ENCODE measurements around the gene TMEM198.

TMEM198 gene

GRCh38 chr2:219569041-219569440 is 25.2 kb downstream of the TMEM198 start:
- peaks cover 20% of the 10 kb centered on the region for H3K4me1 ChIP-seq (ENCODE audit: control insufficient read depth, insufficient read depth, low read depth, low read length)
- no peak overlapping the region for H2BK5ac ChIP-seq (ENCODE audit: low read depth, low read length, poor library complexity, severe bottlenecking)
- no peak for DNase-seq
- H2BK12ac ChIP-seq (ENCODE audit: low read length in 2 of 2), result no peak overlapping the region
- peaks cover 15% of the 10 kb centered on the region for H3K79me1 ChIP-seq (replicated peaks; ENCODE audit: low read length, poor library complexity, severe bottlenecking)
- no peak overlapping the region for H3K27ac ChIP-seq (ENCODE audit: low read length, poor library complexity, severe bottlenecking)
- no peak overlapping the region for H3K4me2 ChIP-seq (ENCODE audit: low read length, poor library complexity, severe bottlenecking)
- no peak overlapping the region for H4K8ac ChIP-seq (ENCODE audit: low read length)
- no peak overlapping the region for H2BK15ac ChIP-seq (ENCODE audit: low read depth, poor library complexity, severe bottlenecking)
- no peak overlapping the region for H3K4me3 ChIP-seq (ENCODE audit: insufficient read depth in 1 of 2, low read depth in 1 of 2, low read length in 2 of 2)
- no peak overlapping the region for H3K23ac ChIP-seq (ENCODE audit: low read length in 2 of 2)
- no peak overlapping the region for H2BK120ac ChIP-seq (ENCODE audit: low read depth, low read length)
- no peak overlapping the region for H3K9ac ChIP-seq (ENCODE audit: low read length)
- 95% methylated on average over 5 of the region's 6 CpGs for WGBS
- no peak overlapping the region for H2AFZ ChIP-seq (ENCODE audit: low read depth, low read length)
- no peak overlapping the region for H3K14ac ChIP-seq (ENCODE audit: low read length in 2 of 2)
- peaks cover 21 to 40% of the 10 kb centered on the region in 2 experiments for H3K36me3 ChIP-seq (ENCODE audit: control insufficient read depth in 1 of 2, insufficient read depth in 2 of 2, low read depth in 1 of 2, low read length in 2 of 2)
- no peaks in the 10 kb centered on the region for H3K27me3 ChIP-seq (ENCODE audit: control insufficient read depth in 1 of 2, insufficient read depth in 1 of 2, low read length in 2 of 2)
- H4K91ac ChIP-seq (ENCODE audit: low read length), result no peak overlapping the region
- no peak overlapping the region for H3K4ac ChIP-seq (ENCODE audit: low read depth in 1 of 2, low read length in 2 of 2)
- H3K9me3 ChIP-seq (ENCODE audit: control insufficient read depth, low read length), result no peaks in the 10 kb centered on the region
- H2AK5ac ChIP-seq (ENCODE audit: low read length, severe bottlenecking), result no peak overlapping the region
- no peak overlapping the region for H3K18ac ChIP-seq (ENCODE audit: low read depth in 1 of 2, low read length in 2 of 2)

- Histone ChIP-seq H2BK5ac (ENCODE audit: low read depth, low read length, poor library complexity, severe bottlenecking) (no peak overlapping the region), H3K4me1 (ENCODE audit: control insufficient read depth, insufficient read depth, low read depth, low read length) (peaks cover 20% of the 10 kb centered on the region), H3K4me2 (ENCODE audit: low read length, poor library complexity, severe bottlenecking) (peak overlapping the region; percentile 83), H3K18ac (ENCODE audit: low read depth in 1 of 2, low read length in 2 of 2) (no peak overlapping the region), H2AFZ (ENCODE audit: low read depth, low read length) (no peak overlapping the region), H3K36me3 (ENCODE audit: control insufficient read depth in 1 of 2, insufficient read depth in 2 of 2, low read depth in 1 of 2, low read length in 2 of 2) (peaks cover 21 to 34% of the 10 kb centered on the region in 2 experiments), H3K23ac (ENCODE audit: low read length in 2 of 2) (no peak overlapping the region), H3K27me3 (ENCODE audit: control insufficient read depth in 1 of 2, insufficient read depth in 1 of 2, low read length in 2 of 2) (peaks cover 3% of the 10 kb centered on the region in 2 experiments), H3K9ac (ENCODE audit: low read length) (peak overlapping the region; percentile 80), H2BK120ac (ENCODE audit: low read depth, low read length) (no peak overlapping the region), H3K14ac (ENCODE audit: low read length in 2 of 2) (no peak overlapping the region), H4K91ac (ENCODE audit: low read length) (no peak overlapping the region), H2BK15ac (ENCODE audit: low read depth, poor library complexity, severe bottlenecking) (no peak overlapping the region), H4K8ac (ENCODE audit: low read length) (no peak overlapping the region), H3K79me1 (replicated peaks; ENCODE audit: low read length, poor library complexity, severe bottlenecking) (peaks cover 15% of the 10 kb centered on the region), H2AK5ac (ENCODE audit: low read length, severe bottlenecking) (no peak overlapping the region), H3K9me3 (ENCODE audit: control insufficient read depth, low read length) (no peaks in the 10 kb centered on the region), H2BK12ac (ENCODE audit: low read length in 2 of 2) (no peak overlapping the region), H3K27ac (ENCODE audit: low read length, poor library complexity, severe bottlenecking) (no peak overlapping the region), H3K4ac (ENCODE audit: low read depth in 1 of 2, low read length in 2 of 2) (no peak overlapping the region), H3K4me3 (ENCODE audit: insufficient read depth in 1 of 2, low read depth in 1 of 2, low read length in 2 of 2) (peak overlapping the region in 1 of 2 experiments; percentile 77)
- WGBS, result 75% methylated on average over 4 of the region's 6 CpGs
- DNase-seq, result no peak
Observed at GRCh38 chr2:219569635-219570034, 25.8 kb downstream of the TMEM198 start.

GRCh38 chr2:219570194-219570923 is 26.5 kb downstream of the TMEM198 start:
- Histone ChIP-seq H3K36me3 (ENCODE audit: control insufficient read depth in 1 of 2, insufficient read depth in 2 of 2, low read depth in 1 of 2, low read length in 2 of 2) (peaks cover 21 to 29% of the 10 kb centered on the region in 2 experiments), H2AK5ac (ENCODE audit: low read length, severe bottlenecking) (no peak overlapping the region), H3K18ac (ENCODE audit: low read depth in 1 of 2, low read length in 2 of 2) (peak overlapping the region; percentile 90 to 96), H3K4ac (ENCODE audit: low read depth in 1 of 2, low read length in 2 of 2) (peak overlapping the region; percentile 89 to 92), H3K27me3 (ENCODE audit: control insufficient read depth in 1 of 2, insufficient read depth in 1 of 2, low read length in 2 of 2) (peaks cover 8 to 10% of the 10 kb centered on the region in 2 experiments), H4K91ac (ENCODE audit: low read length) (peak overlapping the region; percentile 93), H3K23ac (ENCODE audit: low read length in 2 of 2) (peak overlapping the region; percentile 39 to 84), H3K14ac (ENCODE audit: low read length in 2 of 2) (peak overlapping the region; percentile 17 to 96), H3K4me3 (ENCODE audit: insufficient read depth in 1 of 2, low read depth in 1 of 2, low read length in 2 of 2) (peak overlapping the region; percentile 77 to 88), H3K4me1 (ENCODE audit: control insufficient read depth, insufficient read depth, low read depth, low read length) (peaks cover 20% of the 10 kb centered on the region), H3K9ac (ENCODE audit: low read length) (peak overlapping the region; percentile 80), H2BK12ac (ENCODE audit: low read length in 2 of 2) (peak overlapping the region in 1 of 2 experiments; percentile 24), H3K27ac (ENCODE audit: low read length, poor library complexity, severe bottlenecking) (no peak overlapping the region), H2BK15ac (ENCODE audit: low read depth, poor library complexity, severe bottlenecking) (peak overlapping the region; percentile 89), H3K4me2 (ENCODE audit: low read length, poor library complexity, severe bottlenecking) (peak overlapping the region; percentile 83), H2BK120ac (ENCODE audit: low read depth, low read length) (peak overlapping the region; percentile 69), H4K8ac (ENCODE audit: low read length) (peak overlapping the region; percentile 95), H3K9me3 (ENCODE audit: control insufficient read depth, low read length) (no peaks in the 10 kb centered on the region), H2AFZ (ENCODE audit: low read depth, low read length) (peak overlapping the region; percentile 83), H2BK5ac (ENCODE audit: low read depth, low read length, poor library complexity, severe bottlenecking) (no peak overlapping the region), H3K79me1 (replicated peaks; ENCODE audit: low read length, poor library complexity, severe bottlenecking) (peaks cover 15% of the 10 kb centered on the region)
- DNase-seq, result peak; percentile 38
- 17% methylated on average over 67 of the region's 95 CpGs for WGBS

- peaks cover 13 to 16% of the 10 kb centered on the region in 2 experiments for H3K27me3 ChIP-seq (ENCODE audit: control insufficient read depth in 1 of 2, insufficient read depth in 1 of 2, low read length in 2 of 2)
- peaks cover 15% of the 10 kb centered on the region for H3K79me1 ChIP-seq (replicated peaks; ENCODE audit: low read length, poor library complexity, severe bottlenecking)
- H3K4me2 ChIP-seq (ENCODE audit: low read length, poor library complexity, severe bottlenecking), result peak overlapping the region; percentile 83
- H2AK5ac ChIP-seq (ENCODE audit: low read length, severe bottlenecking), result no peak overlapping the region
- peak overlapping the region; percentile 39 to 74 for H3K23ac ChIP-seq (ENCODE audit: low read length in 2 of 2)
- H3K4me3 ChIP-seq (ENCODE audit: insufficient read depth in 1 of 2, low read depth in 1 of 2, low read length in 2 of 2), result peak overlapping the region; percentile 77 to 88
- H3K27ac ChIP-seq (ENCODE audit: low read length, poor library complexity, severe bottlenecking), result no peak overlapping the region
- peak overlapping the region in 1 of 2 experiments; percentile 45 for H2BK12ac ChIP-seq (ENCODE audit: low read length in 2 of 2)
- H3K18ac ChIP-seq (ENCODE audit: low read depth in 1 of 2, low read length in 2 of 2), result peak overlapping the region; percentile 90 to 96
- H2BK120ac ChIP-seq (ENCODE audit: low read depth, low read length), result peak overlapping the region; percentile 69
- WGBS, result no CpG with 5 or more reads among the region's 55 CpGs
- peak overlapping the region; percentile 95 for H4K8ac ChIP-seq (ENCODE audit: low read length)
- no peak for DNase-seq
- H2AFZ ChIP-seq (ENCODE audit: low read depth, low read length), result peak overlapping the region; percentile 83
- H3K36me3 ChIP-seq (ENCODE audit: control insufficient read depth in 1 of 2, insufficient read depth in 2 of 2, low read depth in 1 of 2, low read length in 2 of 2), result peaks cover 21 to 25% of the 10 kb centered on the region in 2 experiments
- H3K14ac ChIP-seq (ENCODE audit: low read length in 2 of 2), result peak overlapping the region; percentile 17 to 96
- H3K9ac ChIP-seq (ENCODE audit: low read length), result peak overlapping the region; percentile 80
- no peak overlapping the region for H2BK5ac ChIP-seq (ENCODE audit: low read depth, low read length, poor library complexity, severe bottlenecking)
- peak overlapping the region; percentile 89 for H2BK15ac ChIP-seq (ENCODE audit: low read depth, poor library complexity, severe bottlenecking)
- peaks cover 20% of the 10 kb centered on the region for H3K4me1 ChIP-seq (ENCODE audit: control insufficient read depth, insufficient read depth, low read depth, low read length)
- no peaks in the 10 kb centered on the region for H3K9me3 ChIP-seq (ENCODE audit: control insufficient read depth, low read length)
- H3K4ac ChIP-seq (ENCODE audit: low read depth in 1 of 2, low read length in 2 of 2), result peak overlapping the region; percentile 89 to 92
- peak overlapping the region; percentile 93 for H4K91ac ChIP-seq (ENCODE audit: low read length)
Observed at GRCh38 chr2:219570924-219571310, 27.1 kb downstream of the TMEM198 start.

All from mesenchymal stem cell (in vitro differentiated cells and primary cell).